ENCODE data around the gene RXRG.

Gene RXRG

GRCh38 chr1:165369255-165369848 lies 75.6 kb downstream of the RXRG start:
- DNase-seq (ENCODE audit: low read depth) = peak; percentile 10

GRCh38 chr1:165367375-165367993 lies 77.4 kb downstream of the RXRG start:
- peak; percentile 59 for DNase-seq (ENCODE audit: low read depth)

- no peak for DNase-seq (ENCODE audit: low read depth)
These were observed 79.6 kb downstream of the RXRG start for GRCh38 chr1:165365341-165365740.

- DNase-seq (ENCODE audit: low read depth) = no peak
These were observed 80.3 kb downstream of the RXRG start for GRCh38 chr1:165364568-165365133.

GRCh38 chr1:165356876-165357275 lies 88.0 kb downstream of the RXRG start:
- DNase-seq (ENCODE audit: low read depth) = no peak

- DNase-seq (ENCODE audit: low read depth) = no peak
These were observed 88.7 kb downstream of the RXRG start, which contains the start of gene LMX1A for GRCh38 chr1:165355977-165356811. Gene LMX1A, minus strand, starts transcription at chr1:165356715. Its CDS starts 1,156 bp downstream, at chr1:165355559.

GRCh38 chr1:165355139-165355976 lies 89.6 kb downstream of the RXRG start:
- DNase-seq (ENCODE audit: low read depth) = no peak

GRCh38 chr1:165354739-165355138 lies 90.2 kb downstream of the RXRG start:
- DNase-seq (ENCODE audit: low read depth) = no peak

- no peak for DNase-seq (ENCODE audit: low read depth)
These were observed 90.9 kb downstream of the RXRG start for GRCh38 chr1:165353731-165354671.

GRCh38 chr1:165352442-165353293 lies 92.3 kb downstream of the RXRG start:
- no peak for DNase-seq (ENCODE audit: low read depth)

- DNase-seq (ENCODE audit: low read depth) = no peak
These were observed 93.0 kb downstream of the RXRG start for GRCh38 chr1:165351863-165352441.
